Neural cell (in vitro differentiated cells): ENCODE results near the gene KCNT1. TPM values are rescaled to one million over a fixed set of nuclear protein-coding genes. Genes with fewer than 3 reads are reported as not detected.

Experiments
- H2AFZ ChIP-seq: fragments of 200-600, 300-800 bp; sonication (generic), shearing (Covaris generic); 2 replicates; pipeline ENCODE4 v1.6.0; 2014; ENCODE audit warnings: low read depth, mild to moderate bottlenecking, antibody characterized with exemption, low read length, moderate library complexity
- H3F3A ChIP-seq: fragments of 200-600 bp; shearing (Covaris generic); 2 replicates; pipeline ENCODE4 v1.6.1; 2016; ENCODE audit warnings: mild to moderate bottlenecking, moderate library complexity, mixed read lengths, antibody characterized with exemption, low read length; ENCODE audit not compliant: insufficient read depth, poor library complexity, severe bottlenecking
- H3K27ac ChIP-seq: fragments of 200-600, 300-800 bp; sonication (generic), shearing (Covaris generic); 2 replicates; pipeline ENCODE4 v1.5.1; 2014; ENCODE audit warnings: mild to moderate bottlenecking, low read length, moderate library complexity
- H3K27me3 ChIP-seq: fragments of 300-800, 200-600 bp; sonication (generic), shearing (Covaris generic); 2 replicates; pipeline ENCODE4 v1.6.0; 2014; ENCODE audit warnings: mild to moderate bottlenecking, low read depth, low read length, moderate library complexity; ENCODE audit not compliant: insufficient read depth
- H3K36me3 ChIP-seq: fragments of 300-800, 200-600 bp; sonication (generic), shearing (Covaris generic); 2 replicates; pipeline ENCODE4 v1.5.1; 2014; ENCODE audit warnings: mild to moderate bottlenecking, antibody characterized with exemption, low read length, moderate library complexity; ENCODE audit not compliant: insufficient read depth
- H3K4me2 ChIP-seq: fragments of 300-800, 200-600 bp; sonication (generic), shearing (Covaris generic); 2 replicates; pipeline ENCODE4 v1.6.0; 2014; ENCODE audit warnings: mild to moderate bottlenecking, low read length
- H3K4me3 ChIP-seq: fragments of 300-800, 200-600 bp; sonication (generic), shearing (Covaris generic); 2 replicates; pipeline ENCODE4 v1.5.1; 2014; ENCODE audit warnings: mild to moderate bottlenecking, low read length, moderate library complexity
- H3K79me2 ChIP-seq: fragments of 200-600 bp; shearing (Covaris generic); replicated peaks from 2 replicates; pipeline ENCODE4 v1.6.0; 2014; ENCODE audit warnings: mild to moderate bottlenecking, low read length, moderate library complexity; ENCODE audit not compliant: insufficient read depth
- H3K9ac ChIP-seq: fragments of 300-800, 200-600 bp; sonication (generic), shearing (Covaris generic); 2 replicates; pipeline ENCODE4 v1.6.1; 2016; ENCODE audit warnings: mild to moderate bottlenecking, low read length, mixed read lengths
- H3K9me2 ChIP-seq: fragments of 200-600 bp; shearing (Covaris generic); 2 replicates; pipeline ENCODE4 v1.6.1; 2016; ENCODE audit warnings: mild to moderate bottlenecking, low read length, mixed read lengths; ENCODE audit not compliant: insufficient read depth
- H3K9me3 ChIP-seq: fragments of 200-600, 300-800 bp; sonication (generic), shearing (Covaris generic); 2 replicates; pipeline ENCODE4 v1.6.1; 2016; ENCODE audit warnings: mild to moderate bottlenecking, mixed run types, low read length, moderate library complexity, mixed read lengths
- H4K20me1 ChIP-seq: fragments of 200-600 bp; shearing (Covaris generic); 2 replicates; pipeline ENCODE4 v1.6.1; 2016; ENCODE audit warnings: mild to moderate bottlenecking, mixed run types; ENCODE audit not compliant: insufficient read depth
- CTCF ChIP-seq: fragments of 450-650 bp; IDR thresholded peaks from 2 replicates; pipeline ENCODE4 v1.5.1; 2014; ENCODE audit warnings: antibody characterized with exemption, mild to moderate bottlenecking, moderate library complexity; ENCODE audit not compliant: poor library complexity, severe bottlenecking
- EP300 ChIP-seq: fragments of 450-650 bp; conservative IDR thresholded peaks from 2 replicates; pipeline ENCODE4 v1.6.1; 2014; ENCODE audit warnings: antibody characterized with exemption, mild to moderate bottlenecking, moderate library complexity; ENCODE audit not compliant: poor library complexity, severe bottlenecking
- EZH2 ChIP-seq: fragments of 200-600, 300-800 bp; shearing (Covaris generic), sonication (generic); IDR thresholded peaks from 2 replicates; pipeline ENCODE4 v1.6.1; 2014; ENCODE audit warnings: antibody characterized with exemption, low read length, borderline replicate concordance, mild to moderate bottlenecking; ENCODE audit not compliant: insufficient read depth, poor library complexity, severe bottlenecking
- MXI1 ChIP-seq: fragments of 450-650 bp; conservative IDR thresholded peaks from 2 replicates; pipeline ENCODE4 v1.6.1; 2014; ENCODE audit warnings: antibody characterized with exemption, mild to moderate bottlenecking; ENCODE audit not compliant: poor library complexity, severe bottlenecking
- POLR2AphosphoS5 ChIP-seq: IDR thresholded peaks from 2 replicates; pipeline ENCODE4 v1.6.1; 2012
- RAD21 ChIP-seq: fragments of 450-650 bp; conservative IDR thresholded peaks from 2 replicates; pipeline ENCODE4 v1.6.1; 2014; ENCODE audit warnings: antibody characterized with exemption, mild to moderate bottlenecking, moderate library complexity
- SMC3 ChIP-seq: fragments of 450-650 bp; conservative IDR thresholded peaks from 2 replicates; pipeline ENCODE4 v1.6.1; 2014; ENCODE audit warnings: antibody characterized with exemption, mild to moderate bottlenecking, moderate library complexity; ENCODE audit not compliant: poor library complexity
- TAF1 ChIP-seq: IDR thresholded peaks from 2 replicates; pipeline ENCODE4 v1.6.1; 2012; ENCODE audit warnings: low read depth
- polyA plus RNA-seq: library from polyadenylated mRNA; depleted of rRNA; stranded (reverse); fragments of >200 nt; gene quantifications from 2 replicates; pipeline ENCODE4 v1.2.3, GENCODE V29; 2014
- TF ChIP-seq, protein P1 (sequence below): IDR thresholded peaks from 2 replicates; pipeline ENCODE4 v1.6.1; 2012; ENCODE audit warnings: borderline replicate concordance

KCNT1 gene
- polyA plus RNA-seq, 1 donor from 2014 or later, result 0.67 TPM

GRCh38 chr9:135801070-135801469, 99.1 kb downstream of the KCNT1 start:
- no peaks in the 10 kb centered on the region for H3K9me3 ChIP-seq
- TF ChIP-seq MXI1 (no peak), POLR2AphosphoS5 (no peak), CTCF (no peak), RAD21 (no peak), SMC3 (no peak), TAF1 (no peak), EP300 (no peak), EZH2 (no peak)
- TF ChIP-seq, protein P1, sequence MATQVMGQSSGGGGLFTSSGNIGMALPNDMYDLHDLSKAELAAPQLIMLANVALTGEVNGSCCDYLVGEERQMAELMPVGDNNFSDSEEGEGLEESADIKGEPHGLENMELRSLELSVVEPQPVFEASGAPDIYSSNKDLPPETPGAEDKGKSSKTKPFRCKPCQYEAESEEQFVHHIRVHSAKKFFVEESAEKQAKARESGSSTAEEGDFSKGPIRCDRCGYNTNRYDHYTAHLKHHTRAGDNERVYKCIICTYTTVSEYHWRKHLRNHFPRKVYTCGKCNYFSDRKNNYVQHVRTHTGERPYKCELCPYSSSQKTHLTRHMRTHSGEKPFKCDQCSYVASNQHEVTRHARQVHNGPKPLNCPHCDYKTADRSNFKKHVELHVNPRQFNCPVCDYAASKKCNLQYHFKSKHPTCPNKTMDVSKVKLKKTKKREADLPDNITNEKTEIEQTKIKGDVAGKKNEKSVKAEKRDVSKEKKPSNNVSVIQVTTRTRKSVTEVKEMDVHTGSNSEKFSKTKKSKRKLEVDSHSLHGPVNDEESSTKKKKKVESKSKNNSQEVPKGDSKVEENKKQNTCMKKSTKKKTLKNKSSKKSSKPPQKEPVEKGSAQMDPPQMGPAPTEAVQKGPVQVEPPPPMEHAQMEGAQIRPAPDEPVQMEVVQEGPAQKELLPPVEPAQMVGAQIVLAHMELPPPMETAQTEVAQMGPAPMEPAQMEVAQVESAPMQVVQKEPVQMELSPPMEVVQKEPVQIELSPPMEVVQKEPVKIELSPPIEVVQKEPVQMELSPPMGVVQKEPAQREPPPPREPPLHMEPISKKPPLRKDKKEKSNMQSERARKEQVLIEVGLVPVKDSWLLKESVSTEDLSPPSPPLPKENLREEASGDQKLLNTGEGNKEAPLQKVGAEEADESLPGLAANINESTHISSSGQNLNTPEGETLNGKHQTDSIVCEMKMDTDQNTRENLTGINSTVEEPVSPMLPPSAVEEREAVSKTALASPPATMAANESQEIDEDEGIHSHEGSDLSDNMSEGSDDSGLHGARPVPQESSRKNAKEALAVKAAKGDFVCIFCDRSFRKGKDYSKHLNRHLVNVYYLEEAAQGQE, result no peak
- no peak overlapping the region for H3K27ac ChIP-seq
- H3K9me2 ChIP-seq, result no peaks in the 10 kb centered on the region
- no peak overlapping the region for H2AFZ ChIP-seq
- H3K27me3 ChIP-seq, result no peaks in the 10 kb centered on the region
- no peaks in the 10 kb centered on the region for H3K36me3 ChIP-seq
- no peaks in the 10 kb centered on the region for H3F3A ChIP-seq
- H3K4me3 ChIP-seq, result no peak overlapping the region
- no peak overlapping the region for H3K4me2 ChIP-seq
- no peaks in the 10 kb centered on the region for H3K79me2 ChIP-seq
- H4K20me1 ChIP-seq, result no peaks in the 10 kb centered on the region
- H3K9ac ChIP-seq, result no peak overlapping the region

DNA sequence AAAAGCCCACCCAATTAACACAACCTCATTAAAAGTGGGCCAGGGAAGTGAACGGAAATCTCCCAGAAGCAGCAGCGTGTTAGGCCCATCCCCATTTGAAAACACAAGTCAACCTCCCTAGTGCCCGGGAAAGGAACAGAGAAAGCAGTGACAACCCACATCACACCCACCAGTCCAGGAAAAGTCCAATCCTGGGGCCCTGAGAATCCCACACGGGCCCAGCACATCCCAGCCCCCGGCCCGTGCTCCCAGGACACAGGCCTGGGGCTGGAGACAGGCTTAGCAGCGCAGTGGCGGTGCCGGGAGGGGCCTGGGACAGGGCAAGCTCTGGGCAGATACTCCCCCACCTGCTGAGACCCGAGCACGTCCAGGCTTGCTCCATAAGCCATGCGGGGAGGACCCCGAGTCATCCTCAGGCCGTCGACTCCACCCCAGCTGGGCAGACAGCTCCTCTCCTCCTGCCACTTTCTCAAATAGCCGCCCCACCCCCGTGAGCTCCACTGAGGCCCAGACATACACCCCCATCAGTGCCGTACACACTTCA, 101.0 kb downstream of the KCNT1 start:
- H3K27me3 ChIP-seq, result no peaks in the 10 kb centered on the region
- H3K27ac ChIP-seq, result no peak overlapping the region
- no peaks in the 10 kb centered on the region for H3K9me2 ChIP-seq
- no peak overlapping the region for H3K9ac ChIP-seq
- no peak overlapping the region for H3K4me2 ChIP-seq
- no peaks in the 10 kb centered on the region for H4K20me1 ChIP-seq
- no peaks in the 10 kb centered on the region for H3K9me3 ChIP-seq
- no peak overlapping the region for H3K4me3 ChIP-seq
- H3F3A ChIP-seq, result no peaks in the 10 kb centered on the region
- H2AFZ ChIP-seq, result no peak overlapping the region
- H3K36me3 ChIP-seq, result no peaks in the 10 kb centered on the region
- H3K79me2 ChIP-seq, result no peaks in the 10 kb centered on the region
- no peak for TF ChIP-seq SMC3
- TF ChIP-seq TAF1, result no peak
- no peak for TF ChIP-seq MXI1
- TF ChIP-seq POLR2AphosphoS5, result no peak
- TF ChIP-seq EZH2, result no peak
- TF ChIP-seq RAD21, result no peak
- TF ChIP-seq CTCF, result no peak
- TF ChIP-seq, protein P1, result no peak
- no peak for TF ChIP-seq EP300
